Rectal smooth muscle tissue (tissue), 1 donor: ENCODE results near the gene GAS7.

Source experiments
- H3K27ac ChIP-seq: one replicate; pipeline ENCODE4 v1.7.0; 2013; ENCODE audit warnings: low read depth, low read length, inconsistent platforms
- H3K27me3 ChIP-seq: one replicate; pipeline ENCODE4 v1.7.0; 2013; ENCODE audit warnings: low read length; ENCODE audit not compliant: control insufficient read depth, insufficient read depth
- H3K36me3 ChIP-seq: one replicate; pipeline ENCODE4 v1.7.0; 2013; ENCODE audit warnings: low read length; ENCODE audit not compliant: control insufficient read depth, insufficient read depth
- H3K4me1 ChIP-seq: one replicate; pipeline ENCODE4 v1.7.0; 2013; ENCODE audit warnings: low read length; ENCODE audit not compliant: control insufficient read depth, insufficient read depth
- H3K4me3 ChIP-seq: one replicate; pipeline ENCODE4 v1.7.0; 2013; ENCODE audit warnings: low read length
- H3K9ac ChIP-seq: one replicate; pipeline ENCODE4 v1.7.0; 2013; ENCODE audit warnings: low read length

The GAS7 gene

GRCh38 chr17:9902120-9902519, 296.3 kb downstream of the GAS7 start:
- no peaks in the 10 kb centered on the region for H3K4me1 ChIP-seq
- no peaks in the 10 kb centered on the region for H3K36me3 ChIP-seq
- no peak overlapping the region for H3K4me3 ChIP-seq
- no peak overlapping the region for H3K9ac ChIP-seq
- no peaks in the 10 kb centered on the region for H3K27me3 ChIP-seq
- H3K27ac ChIP-seq = no peak overlapping the region

GRCh38 chr17:9900784-9901183, 297.6 kb downstream of the GAS7 start:
- Histone ChIP-seq H3K27me3 (no peaks in the 10 kb centered on the region), H3K36me3 (no peaks in the 10 kb centered on the region), H3K27ac (peak overlapping the region; percentile 43), H3K4me1 (no peaks in the 10 kb centered on the region), H3K9ac (no peak overlapping the region), H3K4me3 (no peak overlapping the region)

GRCh38 chr17:9900044-9900594, 298.3 kb downstream of the GAS7 start:
- H3K27me3 ChIP-seq = no peaks in the 10 kb centered on the region
- H3K27ac ChIP-seq = peak overlapping the region; percentile 22
- H3K36me3 ChIP-seq = no peaks in the 10 kb centered on the region
- H3K9ac ChIP-seq = no peak overlapping the region
- no peak overlapping the region for H3K4me3 ChIP-seq
- H3K4me1 ChIP-seq = no peaks in the 10 kb centered on the region

- no peak overlapping the region for H3K27ac ChIP-seq
- H3K9ac ChIP-seq = no peak overlapping the region
- H3K4me1 ChIP-seq = no peaks in the 10 kb centered on the region
- no peaks in the 10 kb centered on the region for H3K36me3 ChIP-seq
- H3K4me3 ChIP-seq = no peak overlapping the region
- no peaks in the 10 kb centered on the region for H3K27me3 ChIP-seq
These were observed 298.9 kb downstream of the GAS7 start for GRCh38 chr17:9899280-9900043.

GRCh38 chr17:9898812-9899211, 299.6 kb downstream of the GAS7 start:
- H3K4me1 ChIP-seq = no peaks in the 10 kb centered on the region
- no peaks in the 10 kb centered on the region for H3K36me3 ChIP-seq
- no peak overlapping the region for H3K9ac ChIP-seq
- no peak overlapping the region for H3K4me3 ChIP-seq
- no peak overlapping the region for H3K27ac ChIP-seq
- H3K27me3 ChIP-seq = no peaks in the 10 kb centered on the region

- no peaks in the 10 kb centered on the region for H3K27me3 ChIP-seq
- no peak overlapping the region for H3K27ac ChIP-seq
- no peak overlapping the region for H3K4me3 ChIP-seq
- H3K36me3 ChIP-seq = no peaks in the 10 kb centered on the region
- no peaks in the 10 kb centered on the region for H3K4me1 ChIP-seq
- no peak overlapping the region for H3K9ac ChIP-seq
These were observed 300.9 kb downstream of the GAS7 start for GRCh38 chr17:9897372-9897968.

- no peak overlapping the region for H3K9ac ChIP-seq
- H3K4me1 ChIP-seq = no peaks in the 10 kb centered on the region
- no peak overlapping the region for H3K4me3 ChIP-seq
- no peaks in the 10 kb centered on the region for H3K36me3 ChIP-seq
- no peaks in the 10 kb centered on the region for H3K27me3 ChIP-seq
- H3K27ac ChIP-seq = no peak overlapping the region
These were observed 302.5 kb downstream of the GAS7 start for GRCh38 chr17:9895923-9896322.

- no peaks in the 10 kb centered on the region for H3K27me3 ChIP-seq
- H3K36me3 ChIP-seq = no peaks in the 10 kb centered on the region
- H3K9ac ChIP-seq = no peak overlapping the region
- no peaks in the 10 kb centered on the region for H3K4me1 ChIP-seq
- H3K4me3 ChIP-seq = no peak overlapping the region
- no peak overlapping the region for H3K27ac ChIP-seq
These were observed 304.2 kb downstream of the GAS7 start for GRCh38 chr17:9894231-9894630.

- Histone ChIP-seq H3K4me1 (no peaks in the 10 kb centered on the region), H3K27ac (no peak overlapping the region), H3K9ac (no peak overlapping the region), H3K4me3 (no peak overlapping the region), H3K27me3 (no peaks in the 10 kb centered on the region), H3K36me3 (no peaks in the 10 kb centered on the region)
These were observed 304.9 kb downstream of the GAS7 start for GRCh38 chr17:9893411-9894012.

- no peak overlapping the region for H3K9ac ChIP-seq
- no peaks in the 10 kb centered on the region for H3K27me3 ChIP-seq
- no peak overlapping the region for H3K4me3 ChIP-seq
- H3K4me1 ChIP-seq = no peaks in the 10 kb centered on the region
- no peaks in the 10 kb centered on the region for H3K36me3 ChIP-seq
- no peak overlapping the region for H3K27ac ChIP-seq
These were observed 308.3 kb downstream of the GAS7 start for GRCh38 chr17:9890124-9890523.

GRCh38 chr17:9887508-9887907, 310.9 kb downstream of the GAS7 start:
- no peaks in the 10 kb centered on the region for H3K4me1 ChIP-seq
- no peaks in the 10 kb centered on the region for H3K27me3 ChIP-seq
- no peak overlapping the region for H3K4me3 ChIP-seq
- no peak overlapping the region for H3K27ac ChIP-seq
- H3K36me3 ChIP-seq = no peaks in the 10 kb centered on the region
- H3K9ac ChIP-seq = no peak overlapping the region

- H3K9ac ChIP-seq = no peak overlapping the region
- no peaks in the 10 kb centered on the region for H3K4me1 ChIP-seq
- no peaks in the 10 kb centered on the region for H3K36me3 ChIP-seq
- no peak overlapping the region for H3K4me3 ChIP-seq
- H3K27me3 ChIP-seq = no peaks in the 10 kb centered on the region
- no peak overlapping the region for H3K27ac ChIP-seq
These were observed 312.1 kb downstream of the GAS7 start for GRCh38 chr17:9886141-9886930.
